HG02588 (cell line): ENCODE measurements around the gene FAM177A1.
"Not testable (repeated sequence)": the region's sequence is repeated elsewhere in the genome, so short reads cannot be mapped to it uniquely, and the experiment has no call there.

Experiments
- ATAC-seq: cut with Tn5 transposase; IDR thresholded peaks from one replicate; pipeline ENCODE4 v1.9.1; 2021; ENCODE audit warnings: mild to moderate bottlenecking, moderate library complexity; ENCODE audit not compliant: unreplicated experiment

FAM177A1 gene, protein sequence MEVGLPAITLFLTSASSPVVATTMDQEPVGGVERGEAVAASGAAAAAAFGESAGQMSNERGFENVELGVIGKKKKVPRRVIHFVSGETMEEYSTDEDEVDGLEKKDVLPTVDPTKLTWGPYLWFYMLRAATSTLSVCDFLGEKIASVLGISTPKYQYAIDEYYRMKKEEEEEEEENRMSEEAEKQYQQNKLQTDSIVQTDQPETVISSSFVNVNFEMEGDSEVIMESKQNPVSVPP

GRCh38 chr14:35046048-35046750 lies at the start of gene FAM177A1:
Gene FAM177A1, plus strand, starts transcription at chr14:35046272. Its CDS starts 192 bp downstream, at chr14:35046464.
- peak; percentile 94 for ATAC-seq

- no peak for ATAC-seq
Observed at GRCh38 chr14:34997762-34998161, 48.3 kb upstream of the FAM177A1 start.

DNA sequence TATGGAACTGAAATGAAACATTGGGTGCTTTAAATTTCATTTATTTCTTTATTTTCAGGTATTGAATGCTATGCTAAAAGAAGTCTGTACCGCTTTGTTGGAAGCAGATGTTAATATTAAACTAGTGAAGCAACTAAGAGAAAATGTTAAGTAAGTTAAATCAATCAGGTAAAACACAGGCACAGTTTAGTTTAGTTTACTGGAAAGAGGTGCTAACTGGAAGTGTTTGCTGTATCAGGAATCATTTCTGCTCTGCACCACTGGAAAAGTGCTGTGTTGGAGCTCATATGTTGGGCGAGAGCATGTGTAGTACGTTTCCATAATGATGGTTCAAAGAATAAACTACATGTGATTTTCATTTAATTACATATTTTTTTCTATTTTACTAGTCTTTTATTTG lies 46.6 kb upstream of the FAM177A1 start:
- ATAC-seq, result no peak

- no peak for ATAC-seq
Observed at GRCh38 chr14:35001621-35002020, 44.5 kb upstream of the FAM177A1 start.

DNA sequence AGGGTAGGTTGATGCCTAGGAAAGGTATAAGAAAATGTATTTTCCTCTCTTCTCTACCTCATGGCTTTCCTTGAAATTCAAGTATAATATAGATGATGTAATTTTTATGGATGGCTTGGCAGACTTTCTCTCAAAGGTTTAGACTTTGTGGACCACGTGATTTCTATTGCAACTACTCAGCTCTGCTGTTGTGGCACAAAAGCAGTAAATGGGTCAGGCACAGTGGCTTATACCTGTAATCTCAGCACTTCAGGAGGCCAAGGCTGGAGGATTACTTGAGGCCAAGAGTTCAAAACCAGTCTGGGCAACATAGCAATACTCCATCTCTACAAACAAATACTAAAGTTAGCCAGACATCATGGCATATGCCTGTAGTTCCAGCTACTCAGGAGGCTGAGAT lies 41.2 kb upstream of the FAM177A1 start:
- ATAC-seq, result no peak

GRCh38 chr14:35016568-35016967 lies 29.5 kb upstream of the FAM177A1 start:
- ATAC-seq, result no peak

DNA sequence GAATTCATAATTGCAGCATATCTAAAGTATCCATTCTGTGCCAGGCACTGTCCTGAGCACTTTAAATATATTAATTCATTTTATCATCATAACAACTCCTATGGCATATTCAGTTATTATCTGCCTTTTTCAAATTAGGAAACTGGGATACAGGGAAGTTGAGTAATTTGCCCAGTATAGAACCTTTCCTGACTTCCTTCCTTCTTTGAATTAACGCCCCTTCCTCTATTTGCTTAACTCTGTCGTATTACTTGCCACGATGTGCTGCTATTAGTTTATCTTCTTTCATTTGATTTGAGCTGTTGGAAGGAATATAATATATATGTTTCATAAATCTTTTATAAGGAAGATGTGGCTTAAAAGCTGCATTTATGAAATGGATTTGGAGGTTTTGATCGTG lies 25.4 kb upstream of the FAM177A1 start:
- ATAC-seq, result no peak

- ATAC-seq, result no peak
Observed at GRCh38 chr14:35028435-35028834, 17.6 kb upstream of the FAM177A1 start.

- no peak for ATAC-seq
Observed at GRCh38 chr14:35032562-35032961, 13.5 kb upstream of the FAM177A1 start.

- ATAC-seq, result no peak
Observed at GRCh38 chr14:35034440-35034833, 11.6 kb upstream of the FAM177A1 start.

GRCh38 chr14:35034944-35035554 lies 11.0 kb upstream of the FAM177A1 start:
- not testable (repeated sequence) for ATAC-seq

GRCh38 chr14:35038312-35038711 lies 7.8 kb upstream of the FAM177A1 start:
- not testable (repeated sequence) for ATAC-seq

- ATAC-seq, result no peak
Observed at GRCh38 chr14:35042632-35043031, 3.4 kb upstream of the FAM177A1 start.

GRCh38 chr14:35043046-35043445 lies 3.0 kb upstream of the FAM177A1 start:
- ATAC-seq, result no peak

DNA sequence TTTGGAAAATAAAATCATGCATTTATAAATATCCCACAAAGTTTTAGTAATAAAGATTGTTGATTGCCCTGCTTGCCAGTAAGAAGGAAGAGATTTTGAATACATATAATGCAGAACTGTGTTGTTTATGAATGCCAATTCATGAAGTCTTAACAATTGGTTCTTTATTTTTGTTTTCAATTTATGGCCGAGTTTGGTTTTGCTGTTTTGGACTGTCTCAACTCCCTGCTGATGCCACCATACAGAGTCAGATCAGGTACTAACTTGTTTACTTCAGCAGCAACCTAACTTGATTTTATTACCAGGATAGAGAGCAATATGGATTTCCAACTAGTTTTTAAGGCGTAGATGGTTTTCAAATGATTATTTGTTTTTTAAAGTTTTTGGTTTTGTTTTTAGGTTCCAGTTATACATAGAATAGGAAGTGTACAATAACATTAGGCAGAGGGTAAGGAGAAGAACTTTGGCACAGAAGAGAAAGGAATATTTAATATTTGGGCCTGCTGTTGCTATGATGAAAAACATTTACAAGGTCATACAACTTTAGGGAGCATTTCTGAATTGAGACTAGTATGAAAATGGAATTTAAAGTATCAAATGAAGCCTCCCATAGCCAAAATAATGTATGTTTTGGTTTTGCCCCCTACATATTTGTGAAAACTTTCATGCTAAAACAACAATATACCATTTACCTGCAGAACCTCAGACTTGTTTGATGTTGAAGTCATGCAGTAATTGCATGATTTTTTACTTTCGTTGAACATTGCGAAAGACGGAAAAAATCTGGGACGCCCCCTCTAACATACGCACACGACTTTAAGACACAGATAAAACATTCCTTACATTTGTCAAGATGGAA lies 904 bp upstream of the FAM177A1 start:
- ATAC-seq, result no peak

DNA sequence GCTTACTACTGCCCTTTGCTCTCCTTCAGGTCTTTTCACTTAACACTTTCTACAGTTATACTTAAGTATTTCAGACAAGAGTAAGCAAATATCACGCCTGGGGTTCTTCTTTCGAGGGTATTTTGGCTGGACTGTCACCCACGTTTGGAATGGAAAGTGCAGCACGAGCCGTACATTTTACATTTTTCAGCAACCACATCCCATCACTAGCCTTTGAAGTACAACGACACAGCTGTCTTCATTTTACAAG lies 349 bp upstream of the FAM177A1 start:
- no peak for ATAC-seq

DNA sequence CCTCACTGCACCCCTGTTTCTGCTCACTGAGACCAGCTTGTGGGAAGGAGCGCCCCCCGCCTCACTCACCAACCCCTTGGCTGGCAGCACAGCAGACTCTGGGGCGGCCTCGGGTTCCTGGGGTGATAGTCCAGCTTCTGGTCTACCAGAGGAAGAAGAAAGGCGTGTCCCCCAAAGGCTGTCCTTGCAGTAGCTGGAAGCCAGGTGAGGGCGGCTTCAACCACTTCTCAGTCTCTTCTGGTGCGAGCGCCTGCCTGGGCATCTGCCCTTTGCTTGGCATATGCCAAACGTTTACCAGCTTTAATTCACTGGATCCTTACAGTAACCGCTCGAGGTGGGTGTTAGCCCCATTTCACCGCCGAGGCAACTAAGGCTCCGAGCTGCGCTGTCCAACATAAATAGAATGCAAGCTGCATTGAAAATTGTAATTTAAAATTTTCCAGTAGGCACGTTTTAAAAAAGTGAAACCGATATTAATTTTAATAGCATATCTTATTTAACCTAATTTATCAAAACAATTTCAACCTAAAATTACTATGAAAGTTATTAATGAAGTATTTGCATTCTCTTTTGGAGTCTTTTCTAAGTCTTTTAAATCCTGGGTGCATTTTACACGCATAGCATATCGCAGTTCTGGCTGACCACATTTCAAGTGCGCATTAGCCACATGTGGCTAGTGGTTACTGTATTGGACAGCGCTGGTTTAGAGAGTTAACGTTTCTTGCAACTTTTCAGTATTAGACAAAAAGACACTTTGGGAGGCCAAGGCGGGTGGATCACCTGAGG lies 872 bp downstream of the FAM177A1 start:
- peak; percentile 19 for ATAC-seq

DNA sequence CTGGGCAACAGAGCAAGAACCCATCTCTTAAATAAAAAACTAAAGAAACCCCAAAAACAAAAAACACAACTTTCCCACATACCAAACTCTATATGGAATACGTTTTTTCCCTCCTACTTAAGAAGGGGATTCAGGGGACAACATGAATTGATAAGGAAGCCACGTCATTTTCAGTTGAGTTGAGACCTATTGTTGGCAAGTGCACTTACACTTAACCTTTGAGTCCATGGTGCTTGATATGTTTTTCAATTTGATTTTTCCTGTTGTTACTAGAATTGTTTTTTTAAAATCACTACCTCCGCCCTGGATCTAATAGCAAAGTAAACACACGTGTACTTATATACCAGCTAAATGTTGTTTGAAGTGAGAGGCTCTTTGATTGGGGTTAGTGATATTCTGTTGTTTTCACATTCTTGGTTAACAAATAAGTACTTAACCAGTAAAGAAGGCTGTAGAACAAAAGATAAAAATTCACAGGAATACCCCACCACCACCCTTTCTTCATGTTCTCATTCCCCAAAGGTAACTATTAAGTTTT lies 2.0 kb downstream of the FAM177A1 start:
- ATAC-seq, result no peak

- no peak for ATAC-seq
Observed at GRCh38 chr14:35050652-35051051, 4.6 kb downstream of the FAM177A1 start.

GRCh38 chr14:35051796-35052195 lies 5.7 kb downstream of the FAM177A1 start:
- ATAC-seq, result no peak
